IPS-NIHi11 (cell line): Measurements from ENCODE around the gene FAM177A1.

ENCODE experiments used
- DNase-seq: peaks from one replicate; pipeline ENCODE4 v3.0.0; 2012; ENCODE audit warnings: mixed read lengths, low spot score

FAM177A1 gene

GRCh38 chr14:35123388-35123703, 77.3 kb downstream of the FAM177A1 start:
- DNase-seq = no peak

GRCh38 chr14:35124127-35124526, 78.1 kb downstream of the FAM177A1 start:
- no peak for DNase-seq
